ENCODE data around the gene CCDC102A. TPM values are rescaled to one million over a fixed set of nuclear protein-coding genes. Genes with fewer than 3 reads are reported as not detected.

Gene CCDC102A
- polyA plus RNA-seq, 3 donors: not detected

GRCh38 chr16:57486858-57487834, 49.2 kb downstream of the CCDC102A start:
- Histone ChIP-seq H3K4me1 (ENCODE audit: control insufficient read depth in 1 of 2, insufficient read depth in 2 of 2, low read length in 2 of 2) (peaks cover 8 to 11% of the 10 kb centered on the region in 2 donors), H3K4me3 (replicated peaks in 1 of 3; ENCODE audit: low read depth in 2 of 3, low read length in 3 of 3) (peak overlapping the region in 1 of 3 experiments; percentile 25), H3K36me3 (replicated peaks in 1 of 2; ENCODE audit: control insufficient read depth in 1 of 2, insufficient read depth in 2 of 2, low read length in 2 of 2) (no peaks in the 10 kb centered on the region), H3K9ac (ENCODE audit: insufficient read depth, low read length, poor library complexity, severe bottlenecking) (no peak overlapping the region), H3K79me2 (ENCODE audit: insufficient read depth, low read length) (no peaks in the 10 kb centered on the region), H3K4me2 (replicated peaks; ENCODE audit: extremely low read depth, low read length, poor library complexity, severe bottlenecking) (peak overlapping the region; percentile 78), H3K27ac (ENCODE audit: low read depth in 1 of 2, low read length in 2 of 2) (no peak overlapping the region), H3K27me3 (ENCODE audit: control insufficient read depth in 2 of 2, insufficient read depth in 2 of 2, low read length in 2 of 2) (peaks cover 0 to 15% of the 10 kb centered on the region in 2 donors), H3K9me3 (replicated peaks in 1 of 2; ENCODE audit: control insufficient read depth in 1 of 2, insufficient read depth in 1 of 2, low read length in 2 of 2) (no peaks in the 10 kb centered on the region), H4K20me1 (ENCODE audit: insufficient read depth, low read length) (no peaks in the 10 kb centered on the region), H2AFZ (ENCODE audit: insufficient read depth, low read depth, low read length, poor library complexity, severe bottlenecking) (peak overlapping the region; percentile 50)
- H3K27me3 Mint-ChIP-seq (ENCODE audit: low read depth in 3 of 3): peaks cover 14 to 26% (median 16%) of the 10 kb centered on the region in 3 donors
- peaks cover 10% of the 10 kb centered on the region for H3K4me1 Mint-ChIP-seq
- H3K4me3 Mint-ChIP-seq: peak overlapping the region; percentile 49 to 71
- TF ChIP-seq CTCF (IDR thresholded peaks at IDR 0.05): no peak
- H3K27ac Mint-ChIP-seq: no peak overlapping the region
- intact Hi-C loops (cut with micrococcal nuclease): no loop called here
- no peak for DNase-seq
- H3K36me3 Mint-ChIP-seq: no peaks in the 10 kb centered on the region
- WGBS (ENCODE audit: insufficient coverage): 95% methylated on average over 7 of the region's 8 CpGs
- peaks cover 0 to 2% (median 0%) of the 10 kb centered on the region in 7 donors for H3K9me3 Mint-ChIP-seq

DNA sequence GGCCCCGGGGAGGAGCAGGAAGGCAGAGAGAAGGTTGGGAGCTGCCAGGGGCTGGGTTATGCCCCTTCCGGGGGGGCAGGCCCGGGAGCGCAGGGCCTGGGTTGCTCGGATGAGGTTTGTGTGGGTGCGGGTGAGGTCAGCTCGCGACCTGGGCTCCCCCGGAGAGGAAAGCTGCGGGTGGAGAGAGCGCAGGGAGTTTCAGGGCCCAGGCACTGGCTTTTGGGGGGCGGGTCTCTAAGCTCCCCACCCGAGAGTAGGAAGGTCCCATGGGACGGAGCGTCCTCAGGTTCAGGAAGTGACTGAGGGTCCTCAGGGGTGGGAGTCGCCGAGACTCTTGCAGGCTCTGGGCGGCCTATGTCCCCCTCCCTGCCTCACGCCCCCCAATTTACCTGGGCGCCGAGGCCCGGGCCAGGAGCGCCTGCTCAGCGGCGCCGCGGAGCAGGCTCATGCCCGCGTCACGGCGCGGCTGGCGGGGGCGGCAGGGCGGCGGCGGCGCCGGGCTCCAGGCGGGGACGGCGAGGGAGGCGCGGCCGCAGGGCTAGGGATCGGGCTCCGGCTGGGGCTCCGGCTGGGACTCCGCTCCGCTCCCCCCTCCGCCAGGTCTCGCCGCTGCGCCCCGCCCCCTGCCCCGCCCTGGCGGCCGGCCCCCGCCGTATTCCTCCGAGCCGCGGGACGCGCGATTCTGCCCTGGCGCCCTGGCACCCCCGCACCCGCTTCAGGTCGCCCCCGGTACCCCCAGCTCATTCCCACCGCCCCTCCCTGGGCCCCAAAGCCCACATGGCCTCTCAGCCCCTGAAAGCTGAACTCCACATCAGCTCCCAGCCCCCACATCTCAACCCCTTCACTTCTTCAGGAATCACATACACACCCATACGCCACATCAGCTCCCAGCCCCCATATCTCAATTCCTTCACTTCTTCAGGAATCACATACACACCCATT, 50.2 kb downstream of the CCDC102A start, which contains the start of gene DOK4:
TSS of gene DOK4 (minus strand) at position 578 of the 942 bp plus-strand sequence. CDS start 6,986 bp downstream, outside the sequence.
- Mint-ChIP-seq H3K27ac (peak within 1 kb of the TSS in 3 of 7 donors; percentile 63 to 81 (median 73)), H3K9me3 (peaks cover 0 to 2% (median 0%) of the 10 kb centered on the region in 7 donors), H3K36me3 (no peaks in the 10 kb centered on the region), H3K27me3 (ENCODE audit: low read depth in 3 of 3) (peaks cover 14 to 28% (median 18%) of the 10 kb centered on the region in 3 donors), H3K4me3 (peak within 1 kb of the TSS; percentile 71 to 83), H3K4me1 (peaks cover 10% of the 10 kb centered on the region)
- DNase-seq: peak; percentile 34 to 38 (median 34)
- H3K9me3 ChIP-seq (replicated peaks in 1 of 2; ENCODE audit: control insufficient read depth in 1 of 2, insufficient read depth in 1 of 2, low read length in 2 of 2): no peaks in the 10 kb centered on the region
- TF ChIP-seq CTCF (IDR thresholded peaks at IDR 0.05): no peak
- intact Hi-C loops (cut with micrococcal nuclease): no loop called here
- no peaks in the 10 kb centered on the region for H3K36me3 ChIP-seq (replicated peaks in 1 of 2; ENCODE audit: control insufficient read depth in 1 of 2, insufficient read depth in 2 of 2, low read length in 2 of 2)
- H3K79me2 ChIP-seq (ENCODE audit: insufficient read depth, low read length): no peaks in the 10 kb centered on the region
- H3K4me3 ChIP-seq (replicated peaks in 1 of 3; ENCODE audit: low read depth in 2 of 3, low read length in 3 of 3): peak within 1 kb of the TSS; percentile 33 to 71 (median 35)
- H3K27ac ChIP-seq (ENCODE audit: low read depth in 1 of 2, low read length in 2 of 2): no peak within 1 kb of the TSS
- H3K9ac ChIP-seq (ENCODE audit: insufficient read depth, low read length, poor library complexity, severe bottlenecking): peak within 1 kb of the TSS; percentile 54
- H4K20me1 ChIP-seq (ENCODE audit: insufficient read depth, low read length): no peaks in the 10 kb centered on the region
- peak within 1 kb of the TSS; percentile 76 for H2AFZ ChIP-seq (ENCODE audit: insufficient read depth, low read depth, low read length, poor library complexity, severe bottlenecking)
- peaks cover 8 to 11% of the 10 kb centered on the region in 2 donors for H3K4me1 ChIP-seq (ENCODE audit: control insufficient read depth in 1 of 2, insufficient read depth in 2 of 2, low read length in 2 of 2)
- WGBS (ENCODE audit: insufficient coverage): 2% methylated on average over 66 of the region's 73 CpGs
- H3K4me2 ChIP-seq (replicated peaks; ENCODE audit: extremely low read depth, low read length, poor library complexity, severe bottlenecking): peak within 1 kb of the TSS; percentile 78
- peaks cover 0 to 15% of the 10 kb centered on the region in 2 donors for H3K27me3 ChIP-seq (ENCODE audit: control insufficient read depth in 2 of 2, insufficient read depth in 2 of 2, low read length in 2 of 2)
